Thyroid gland (tissue), 4 donors: ENCODE data around the gene MARCHF11.

Experiments
- POLR2A ChIP-seq, 2 donors: fragments of 450-650 bp; IDR thresholded peaks; one replicate each; pipeline ENCODE4 v1.6.1; 2017; ENCODE audit warnings: antibody characterized with exemption in 2 of 2, mild to moderate bottlenecking in 2 of 2, moderate library complexity in 1 of 2
- TF ChIP-seq, protein P1 (sequence below), 6 experiments: fragments of 200-600 bp in 3 of 6; fragments of 450-650 bp in 3 of 6; sonication (generic) in 3 of 6; IDR thresholded peaks; one replicate each; pipeline ENCODE4 v1.5.1; 2016 to 2019; ENCODE audit warnings: antibody characterized with exemption in 6 of 6, mild to moderate bottlenecking in 2 of 6, inconsistent platforms in 1 of 6, moderate library complexity in 1 of 6

DNA sequence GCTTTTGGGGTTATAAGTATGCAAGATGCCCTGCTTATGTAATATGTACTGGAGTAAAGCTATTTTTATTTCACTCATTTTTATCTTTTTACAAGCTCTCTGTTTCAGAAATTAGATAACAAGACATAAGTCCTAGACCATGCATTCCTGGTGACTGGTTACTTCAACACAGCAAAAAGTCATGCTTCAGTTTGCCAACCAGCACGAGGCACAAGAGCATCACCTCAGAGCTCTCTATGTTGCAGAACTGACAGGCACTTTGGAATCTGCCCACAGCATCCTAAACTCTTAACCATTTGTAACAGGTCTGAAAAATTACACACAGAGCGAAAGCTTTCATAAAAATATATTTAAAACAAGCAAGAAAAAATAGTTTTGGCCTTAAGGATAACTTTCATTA, 112.8 kb downstream of the MARCHF11 start:
- TF ChIP-seq, protein P1, sequence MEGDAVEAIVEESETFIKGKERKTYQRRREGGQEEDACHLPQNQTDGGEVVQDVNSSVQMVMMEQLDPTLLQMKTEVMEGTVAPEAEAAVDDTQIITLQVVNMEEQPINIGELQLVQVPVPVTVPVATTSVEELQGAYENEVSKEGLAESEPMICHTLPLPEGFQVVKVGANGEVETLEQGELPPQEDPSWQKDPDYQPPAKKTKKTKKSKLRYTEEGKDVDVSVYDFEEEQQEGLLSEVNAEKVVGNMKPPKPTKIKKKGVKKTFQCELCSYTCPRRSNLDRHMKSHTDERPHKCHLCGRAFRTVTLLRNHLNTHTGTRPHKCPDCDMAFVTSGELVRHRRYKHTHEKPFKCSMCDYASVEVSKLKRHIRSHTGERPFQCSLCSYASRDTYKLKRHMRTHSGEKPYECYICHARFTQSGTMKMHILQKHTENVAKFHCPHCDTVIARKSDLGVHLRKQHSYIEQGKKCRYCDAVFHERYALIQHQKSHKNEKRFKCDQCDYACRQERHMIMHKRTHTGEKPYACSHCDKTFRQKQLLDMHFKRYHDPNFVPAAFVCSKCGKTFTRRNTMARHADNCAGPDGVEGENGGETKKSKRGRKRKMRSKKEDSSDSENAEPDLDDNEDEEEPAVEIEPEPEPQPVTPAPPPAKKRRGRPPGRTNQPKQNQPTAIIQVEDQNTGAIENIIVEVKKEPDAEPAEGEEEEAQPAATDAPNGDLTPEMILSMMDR (IDR thresholded peaks at IDR 0.05) = no peak
- TF ChIP-seq POLR2A (IDR thresholded peaks at IDR 0.05) = no peak
